ENCODE measurements around the gene AKAP12.
"Not testable (repeated sequence)": the region's sequence is repeated elsewhere in the genome, so short reads cannot be mapped to it uniquely, and the experiment has no call there.

Gene AKAP12

GRCh38 chr6:151309619-151310018 lies 69.9 kb downstream of the AKAP12 start:
- no peak for TF ChIP-seq CTCF (IDR thresholded peaks at IDR 0.05; ENCODE audit: low read depth, low read length)
- DNase-seq = no peak
- Histone ChIP-seq H3K27me3 (ENCODE audit: insufficient read depth, low read depth, severe bottlenecking) (no peaks in the 10 kb centered on the region), H3K9me3 (ENCODE audit: severe bottlenecking) (no peaks in the 10 kb centered on the region), H3K36me3 (no peaks in the 10 kb centered on the region; the same call in 1 of the 2 replicates), H3K4me3 (ENCODE audit: low read depth, low read length) (no peak overlapping the region), H3K27ac (no peak overlapping the region)

- no peak overlapping the region for H3K4me3 ChIP-seq (ENCODE audit: low read depth, low read length)
- H3K36me3 ChIP-seq = no peaks in the 10 kb centered on the region; the same call in 1 of the 2 replicates
- no peak for TF ChIP-seq CTCF (IDR thresholded peaks at IDR 0.05; ENCODE audit: low read depth, low read length)
- no peaks in the 10 kb centered on the region for H3K9me3 ChIP-seq (ENCODE audit: severe bottlenecking)
- no peak overlapping the region for H3K27ac ChIP-seq
- no peaks in the 10 kb centered on the region for H3K27me3 ChIP-seq (ENCODE audit: insufficient read depth, low read depth, severe bottlenecking)
- no peak for DNase-seq
Measured at GRCh38 chr6:151310279-151310678, 70.5 kb downstream of the AKAP12 start.

- DNase-seq = peak; percentile 64
- no peak for TF ChIP-seq CTCF (IDR thresholded peaks at IDR 0.05; ENCODE audit: low read depth, low read length)
- H3K4me3 ChIP-seq (ENCODE audit: low read depth, low read length) = peak overlapping the region; percentile 19
Measured at GRCh38 chr6:151310852-151311767, 71.3 kb downstream of the AKAP12 start.

GRCh38 chr6:151313066-151313491 lies 73.3 kb downstream of the AKAP12 start:
- H3K36me3 ChIP-seq = no peaks in the 10 kb centered on the region; the same call in 1 of the 2 replicates
- H3K4me3 ChIP-seq (ENCODE audit: low read depth, low read length) = no peak overlapping the region
- no peak for DNase-seq
- no peaks in the 10 kb centered on the region for H3K9me3 ChIP-seq (ENCODE audit: severe bottlenecking)
- no peak overlapping the region for H3K27ac ChIP-seq
- no peaks in the 10 kb centered on the region for H3K27me3 ChIP-seq (ENCODE audit: insufficient read depth, low read depth, severe bottlenecking)
- no peak for TF ChIP-seq CTCF (IDR thresholded peaks at IDR 0.05; ENCODE audit: low read depth, low read length)

More at GRCh38 chr6:151310852-151311767, 71.3 kb downstream of the AKAP12 start:
- Histone ChIP-seq H3K36me3 (no peaks in the 10 kb centered on the region; the same call in 1 of the 2 replicates), H3K27ac (peak overlapping the region; percentile 46), H3K27me3 (ENCODE audit: insufficient read depth, low read depth, severe bottlenecking) (no peaks in the 10 kb centered on the region), H3K9me3 (ENCODE audit: severe bottlenecking) (no peaks in the 10 kb centered on the region)

- H3K27me3 ChIP-seq (ENCODE audit: insufficient read depth, low read depth, severe bottlenecking); H3K9me3 ChIP-seq (ENCODE audit: severe bottlenecking); H3K27ac ChIP-seq; H3K36me3 ChIP-seq; H3K4me3 ChIP-seq (ENCODE audit: low read depth, low read length); DNase-seq: not testable (repeated sequence)
Measured at GRCh38 chr6:151315661-151316060, 75.9 kb downstream of the AKAP12 start.

GRCh38 chr6:151317103-151317994 lies 77.6 kb downstream of the AKAP12 start:
- Histone ChIP-seq H3K36me3 (no peaks in the 10 kb centered on the region), H3K9me3 (ENCODE audit: severe bottlenecking) (peaks cover 2% of the 10 kb centered on the region), H3K27me3 (ENCODE audit: insufficient read depth, low read depth, severe bottlenecking) (no peaks in the 10 kb centered on the region), H3K27ac (no peak overlapping the region), H3K4me3 (ENCODE audit: low read depth, low read length) (no peak overlapping the region)
- DNase-seq = no peak
- no peak for TF ChIP-seq CTCF (IDR thresholded peaks at IDR 0.05; ENCODE audit: low read depth, low read length)

Data from WERI-Rb-1 (cell line).